ENCODE results near the gene RAC3. TPM values are rescaled to one million over a fixed set of nuclear protein-coding genes. Genes with fewer than 3 reads are reported as not detected.
A peak's percentile ranks its signal among the peaks of the same experiment; 100 is the strongest.

RAC3 gene
- total RNA-seq, 1 experiment from 2014 or later = 84.8 TPM

DNA sequence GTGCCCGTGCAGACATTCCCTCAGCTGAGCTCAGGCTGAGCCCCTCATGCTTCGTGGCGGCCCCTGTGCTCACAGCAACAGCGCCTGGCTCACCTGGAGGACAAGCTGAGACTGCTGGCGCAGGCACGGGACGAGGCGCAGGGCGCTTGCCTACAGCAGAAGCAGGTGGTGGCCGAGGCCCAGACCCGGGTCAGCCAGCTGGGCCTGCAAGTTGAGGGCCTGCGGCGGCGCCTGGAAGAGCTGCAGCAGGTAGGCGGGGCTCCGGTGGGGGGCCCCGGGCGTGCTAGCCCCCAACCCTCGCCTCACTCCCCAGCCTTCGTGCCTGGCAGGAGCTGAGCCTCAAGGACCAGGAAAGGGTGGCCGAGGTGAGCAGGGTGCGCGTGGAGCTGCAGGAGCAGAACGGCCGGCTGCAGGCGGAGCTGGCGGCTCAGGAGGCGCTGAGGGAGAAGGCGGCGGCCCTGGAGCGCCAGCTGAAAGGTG is 1.4 kb upstream of the RAC3 start:
- WGBS (ENCODE audit: extremely low coverage, insufficient read length, low lambda C conversion rate) = no CpG with 5 or more reads among the region's 31 CpGs
- Histone ChIP-seq H3K23ac (ENCODE audit: insufficient read length, low read depth, low read length) (no peak overlapping the region), H3K4me1 (ENCODE audit: insufficient read depth, low read length) (no peaks in the 10 kb centered on the region), H3K9me3 (ENCODE audit: control insufficient read depth, low read depth, low read length) (no peaks in the 10 kb centered on the region), H2BK120ac (ENCODE audit: low read depth, low read length, poor library complexity, severe bottlenecking) (no peak overlapping the region), H4K91ac (ENCODE audit: insufficient read length, low read depth, low read length) (no peak overlapping the region), H3K79me1 (ENCODE audit: insufficient read depth, low read depth, low read length, poor library complexity, severe bottlenecking) (no peaks in the 10 kb centered on the region), H3K56ac (ENCODE audit: insufficient read length, low read depth, low read length) (no peak overlapping the region), H2BK15ac (ENCODE audit: low read depth, low read length) (no peak overlapping the region), H4K5ac (ENCODE audit: insufficient read length, low read depth, low read length) (no peak overlapping the region), H3K23me2 (ENCODE audit: insufficient read length, low read depth, low read length, poor library complexity, severe bottlenecking) (peaks cover 8% of the 10 kb centered on the region), H4K20me1 (ENCODE audit: control insufficient read depth, insufficient read depth, insufficient read length) (no peaks in the 10 kb centered on the region), H2AK5ac (ENCODE audit: insufficient read length, low read length) (no peak overlapping the region), H3K9ac (ENCODE audit: extremely low read depth, insufficient read length, low read length) (no peak overlapping the region), H3K4me2 (ENCODE audit: insufficient read depth, insufficient read length, low read length) (no peak overlapping the region), H3K27ac (ENCODE audit: insufficient read length, low read depth, low read length) (no peak overlapping the region), H3K79me2 (ENCODE audit: insufficient read depth, low read length) (no peaks in the 10 kb centered on the region), H3T11ph (ENCODE audit: low read length) (no peak overlapping the region), H3K27me3 (ENCODE audit: insufficient read depth, low read length) (no peaks in the 10 kb centered on the region), H3K4ac (ENCODE audit: low read depth, low read length) (no peak overlapping the region), H2BK12ac (ENCODE audit: insufficient read length, low read depth, low read length) (no peak overlapping the region), H3K14ac (ENCODE audit: insufficient read depth, low read length) (no peak overlapping the region), H2BK5ac (ENCODE audit: insufficient read length, low read length) (no peak overlapping the region), H2AFZ (ENCODE audit: low read length) (no peak overlapping the region), H3K18ac (ENCODE audit: insufficient read length, low read depth, low read length) (no peak overlapping the region), H4K8ac (replicated peaks; ENCODE audit: insufficient read length, low read depth, low read length) (no peak overlapping the region), H2BK20ac (ENCODE audit: low read depth, low read length, poor library complexity, severe bottlenecking) (no peak overlapping the region)
- Mint-ChIP-seq H3K36me3 (ENCODE audit: insufficient read depth in 1 of 3, low read depth in 3 of 3) (peaks cover 5 to 24% (median 13%) of the 10 kb centered on the region in 3 experiments; a peak in 6 of 7 replicates), H3K9me3 (peaks cover 0 to 2% of the 10 kb centered on the region in 2 experiments; a peak in 1 of 5 replicates), H3K27ac (no peak overlapping the region), H3K4me1 (peaks cover 2 to 16% of the 10 kb centered on the region in 2 experiments; a peak in 3 of 4 replicates), H3K4me3 (peak overlapping the region in 1 of 2 experiments; percentile 70; a peak in 2 of 5 replicates), H3K27me3 (ENCODE audit: low read depth) (no peaks in the 10 kb centered on the region; the same call in none of the 2 replicates)
- peak; percentile 67 for DNase-seq
- TF ChIP-seq, protein P1, sequence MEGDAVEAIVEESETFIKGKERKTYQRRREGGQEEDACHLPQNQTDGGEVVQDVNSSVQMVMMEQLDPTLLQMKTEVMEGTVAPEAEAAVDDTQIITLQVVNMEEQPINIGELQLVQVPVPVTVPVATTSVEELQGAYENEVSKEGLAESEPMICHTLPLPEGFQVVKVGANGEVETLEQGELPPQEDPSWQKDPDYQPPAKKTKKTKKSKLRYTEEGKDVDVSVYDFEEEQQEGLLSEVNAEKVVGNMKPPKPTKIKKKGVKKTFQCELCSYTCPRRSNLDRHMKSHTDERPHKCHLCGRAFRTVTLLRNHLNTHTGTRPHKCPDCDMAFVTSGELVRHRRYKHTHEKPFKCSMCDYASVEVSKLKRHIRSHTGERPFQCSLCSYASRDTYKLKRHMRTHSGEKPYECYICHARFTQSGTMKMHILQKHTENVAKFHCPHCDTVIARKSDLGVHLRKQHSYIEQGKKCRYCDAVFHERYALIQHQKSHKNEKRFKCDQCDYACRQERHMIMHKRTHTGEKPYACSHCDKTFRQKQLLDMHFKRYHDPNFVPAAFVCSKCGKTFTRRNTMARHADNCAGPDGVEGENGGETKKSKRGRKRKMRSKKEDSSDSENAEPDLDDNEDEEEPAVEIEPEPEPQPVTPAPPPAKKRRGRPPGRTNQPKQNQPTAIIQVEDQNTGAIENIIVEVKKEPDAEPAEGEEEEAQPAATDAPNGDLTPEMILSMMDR (conservative IDR thresholded peaks at IDR 0.05) = no peak

All from H9 (cell line).